22Rv1 (cell line): ENCODE results near the gene FKBP2.

Source experiments
- ZFX ChIP-seq: fragments of 450-650 bp; IDR thresholded peaks from 2 replicates; pipeline ENCODE4 v1.6.1; 2017; ENCODE audit warnings: antibody characterized with exemption, borderline replicate concordance
- TF ChIP-seq, protein P1 (sequence below): fragments of 450-650 bp; IDR thresholded peaks from 2 replicates; pipeline ENCODE4 v1.5.1; 2017; ENCODE audit warnings: mild to moderate bottlenecking

DNA sequence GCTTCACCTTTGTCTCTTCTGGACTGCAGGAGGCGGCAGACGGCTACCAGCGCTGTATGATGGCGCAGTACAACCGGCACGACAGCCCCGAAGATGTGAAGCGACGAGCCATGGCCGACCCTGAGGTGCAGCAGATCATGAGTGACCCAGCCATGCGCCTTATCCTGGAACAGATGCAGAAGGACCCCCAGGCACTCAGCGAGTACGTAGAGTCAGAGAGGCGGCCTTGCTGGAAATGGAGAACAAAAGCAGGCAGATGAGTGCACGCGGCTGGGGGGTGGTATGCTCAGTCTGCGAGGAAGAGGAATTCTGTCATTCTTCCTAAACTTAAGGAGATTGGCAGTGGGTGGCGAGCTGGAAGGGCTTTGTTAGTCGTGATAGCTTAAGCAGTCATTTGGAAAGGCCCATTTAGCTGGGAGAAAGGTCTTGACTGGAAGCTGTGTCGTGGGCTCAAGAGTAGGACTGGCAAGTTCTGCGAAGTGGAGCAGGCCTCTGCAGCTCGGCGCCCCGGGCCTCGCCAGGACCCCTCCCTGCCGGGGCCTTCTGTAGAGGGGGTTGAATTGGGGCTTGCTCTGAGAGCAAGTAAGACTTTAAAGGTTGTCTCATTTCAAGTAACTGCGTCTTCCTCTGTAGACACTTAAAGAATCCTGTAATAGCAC lies 37.3 kb upstream of the FKBP2 start:
- TF ChIP-seq, protein P1, sequence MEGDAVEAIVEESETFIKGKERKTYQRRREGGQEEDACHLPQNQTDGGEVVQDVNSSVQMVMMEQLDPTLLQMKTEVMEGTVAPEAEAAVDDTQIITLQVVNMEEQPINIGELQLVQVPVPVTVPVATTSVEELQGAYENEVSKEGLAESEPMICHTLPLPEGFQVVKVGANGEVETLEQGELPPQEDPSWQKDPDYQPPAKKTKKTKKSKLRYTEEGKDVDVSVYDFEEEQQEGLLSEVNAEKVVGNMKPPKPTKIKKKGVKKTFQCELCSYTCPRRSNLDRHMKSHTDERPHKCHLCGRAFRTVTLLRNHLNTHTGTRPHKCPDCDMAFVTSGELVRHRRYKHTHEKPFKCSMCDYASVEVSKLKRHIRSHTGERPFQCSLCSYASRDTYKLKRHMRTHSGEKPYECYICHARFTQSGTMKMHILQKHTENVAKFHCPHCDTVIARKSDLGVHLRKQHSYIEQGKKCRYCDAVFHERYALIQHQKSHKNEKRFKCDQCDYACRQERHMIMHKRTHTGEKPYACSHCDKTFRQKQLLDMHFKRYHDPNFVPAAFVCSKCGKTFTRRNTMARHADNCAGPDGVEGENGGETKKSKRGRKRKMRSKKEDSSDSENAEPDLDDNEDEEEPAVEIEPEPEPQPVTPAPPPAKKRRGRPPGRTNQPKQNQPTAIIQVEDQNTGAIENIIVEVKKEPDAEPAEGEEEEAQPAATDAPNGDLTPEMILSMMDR, result no peak
- no peak for TF ChIP-seq ZFX
